ENCODE measurements around the gene EPO. TPM values are rescaled to one million over a fixed set of nuclear protein-coding genes. Genes with fewer than 3 reads are reported as not detected.

Gene EPO
- total RNA-seq, 1 experiment from 2014 or later, result 0.30 TPM

DNA sequence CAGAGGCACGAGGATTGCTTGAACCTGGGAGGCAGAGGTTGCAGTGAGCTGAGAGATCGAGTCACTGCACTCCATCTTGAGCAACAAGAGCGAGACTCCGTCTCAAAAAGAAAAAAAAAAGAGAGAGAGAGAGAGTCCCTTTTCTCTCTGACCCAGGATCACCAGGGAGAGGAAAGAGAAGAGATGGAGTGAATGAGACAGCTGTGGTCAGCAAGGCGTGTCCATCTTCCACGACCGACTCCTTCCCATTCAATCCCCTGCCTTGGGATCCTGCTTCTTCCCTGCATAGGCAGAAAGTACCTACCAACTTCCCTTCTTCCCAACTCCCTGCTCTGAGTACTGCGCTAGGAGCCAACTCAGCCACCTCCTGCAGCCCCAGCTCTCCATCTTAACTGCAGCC lies 7.9 kb downstream of the EPO start:
- DNase-seq (ENCODE audit: low read depth, low spot score), result no peak
- Histone ChIP-seq H3K27ac (ENCODE audit: low read depth, low read length) (no peak overlapping the region), H3K9ac (ENCODE audit: low read length) (no peak overlapping the region), H3K4me3 (replicated peaks in 1 of 2; ENCODE audit: low read depth in 1 of 2, low read length in 2 of 2) (no peak overlapping the region), H3K9me3 (ENCODE audit: control insufficient read depth in 1 of 2, insufficient read depth in 1 of 2, low read depth in 1 of 2, low read length in 2 of 2) (no peaks in the 10 kb centered on the region), H3K27me3 (ENCODE audit: insufficient read depth, low read length) (no peaks in the 10 kb centered on the region), H3K4me1 (ENCODE audit: control insufficient read depth in 1 of 2, insufficient read depth in 2 of 2, low read length in 2 of 2) (peaks cover 9 to 17% of the 10 kb centered on the region in 2 experiments; a peak in 3 of 4 replicates), H3K79me2 (ENCODE audit: insufficient read depth, low read length) (no peaks in the 10 kb centered on the region), H4K20me1 (ENCODE audit: insufficient read depth) (no peaks in the 10 kb centered on the region), H3K9me2 (ENCODE audit: insufficient read depth) (no peaks in the 10 kb centered on the region), H3K36me3 (ENCODE audit: control insufficient read depth in 1 of 2, insufficient read depth in 2 of 2, low read length in 2 of 2) (no peaks in the 10 kb centered on the region), H3K4me2 (ENCODE audit: low read length) (no peak overlapping the region), H2AFZ (ENCODE audit: low read depth, low read length, poor library complexity, severe bottlenecking) (no peak overlapping the region)
- intact Hi-C loops (cut with micrococcal nuclease), result loop anchor here (2.0 kb wide), 1 partner anchor 17 kb away; no protein-coding TSS in a partner anchor
- BruUV-seq (replicated peaks), result no TSS peak
- ChIA-PET RAD21 (ENCODE audit: low non-redundant PET in 1 of 2, low total read pairs in 2 of 2, uncharacterized antibody in 2 of 2, unreplicated experiment in 2 of 2) (no interaction called here), POLR2A (interaction anchor here (1.0 to 1.3 kb wide), 3 partner anchors 15 to 22 kb away, joined by 3 to 4 read pairs (median 4); partner anchors contain the start of gene POP7), CTCF (interaction anchor here (1.8 kb wide), 1 partner anchor 23 kb away, joined by 4 read pairs; the partner anchor contains the start of gene POP7)
- no peak for ATAC-seq
- TF ChIP-seq SP1 (IDR thresholded peaks at IDR 0.05; ENCODE audit: low read depth) (no peak), EZH2 (IDR thresholded peaks at IDR 0.05) (no peak), ZFX (IDR thresholded peaks at IDR 0.05) (no peak), SIN3A (IDR thresholded peaks at IDR 0.05; ENCODE audit: low read depth) (no peak), FOSL1 (IDR thresholded peaks at IDR 0.05; ENCODE audit: low read depth) (no peak), ZNF274 (IDR thresholded peaks at IDR 0.05; ENCODE audit: low read depth, low read length) (no peak), CEBPB (IDR thresholded peaks at IDR 0.05; ENCODE audit: low read depth) (no peak), POLR2A (IDR thresholded peaks at IDR 0.05; ENCODE audit: borderline replicate concordance, extremely low read depth, insufficient read depth, insufficient read length) (no peak), SRF (IDR thresholded peaks at IDR 0.05; ENCODE audit: low read depth) (no peak), EZH2phosphoT487 (IDR thresholded peaks at IDR 0.05; ENCODE audit: borderline replicate concordance) (no peak), RAD21 (IDR thresholded peaks at IDR 0.05; ENCODE audit: low read depth) (no peak), JUND (IDR thresholded peaks at IDR 0.05) (no peak), EGR1 (IDR thresholded peaks at IDR 0.05; ENCODE audit: low read depth) (no peak)
- TF ChIP-seq, protein P1, sequence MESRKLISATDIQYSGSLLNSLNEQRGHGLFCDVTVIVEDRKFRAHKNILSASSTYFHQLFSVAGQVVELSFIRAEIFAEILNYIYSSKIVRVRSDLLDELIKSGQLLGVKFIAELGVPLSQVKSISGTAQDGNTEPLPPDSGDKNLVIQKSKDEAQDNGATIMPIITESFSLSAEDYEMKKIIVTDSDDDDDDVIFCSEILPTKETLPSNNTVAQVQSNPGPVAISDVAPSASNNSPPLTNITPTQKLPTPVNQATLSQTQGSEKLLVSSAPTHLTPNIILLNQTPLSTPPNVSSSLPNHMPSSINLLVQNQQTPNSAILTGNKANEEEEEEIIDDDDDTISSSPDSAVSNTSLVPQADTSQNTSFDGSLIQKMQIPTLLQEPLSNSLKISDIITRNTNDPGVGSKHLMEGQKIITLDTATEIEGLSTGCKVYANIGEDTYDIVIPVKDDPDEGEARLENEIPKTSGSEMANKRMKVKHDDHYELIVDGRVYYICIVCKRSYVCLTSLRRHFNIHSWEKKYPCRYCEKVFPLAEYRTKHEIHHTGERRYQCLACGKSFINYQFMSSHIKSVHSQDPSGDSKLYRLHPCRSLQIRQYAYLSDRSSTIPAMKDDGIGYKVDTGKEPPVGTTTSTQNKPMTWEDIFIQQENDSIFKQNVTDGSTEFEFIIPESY (IDR thresholded peaks at IDR 0.05; ENCODE audit: extremely low read depth, insufficient replicate concordance, low read length), result no peak
- TF ChIP-seq, protein P2, sequence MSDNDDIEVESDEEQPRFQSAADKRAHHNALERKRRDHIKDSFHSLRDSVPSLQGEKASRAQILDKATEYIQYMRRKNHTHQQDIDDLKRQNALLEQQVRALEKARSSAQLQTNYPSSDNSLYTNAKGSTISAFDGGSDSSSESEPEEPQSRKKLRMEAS (IDR thresholded peaks at IDR 0.05), result no peak
- TF ChIP-seq, protein P3, sequence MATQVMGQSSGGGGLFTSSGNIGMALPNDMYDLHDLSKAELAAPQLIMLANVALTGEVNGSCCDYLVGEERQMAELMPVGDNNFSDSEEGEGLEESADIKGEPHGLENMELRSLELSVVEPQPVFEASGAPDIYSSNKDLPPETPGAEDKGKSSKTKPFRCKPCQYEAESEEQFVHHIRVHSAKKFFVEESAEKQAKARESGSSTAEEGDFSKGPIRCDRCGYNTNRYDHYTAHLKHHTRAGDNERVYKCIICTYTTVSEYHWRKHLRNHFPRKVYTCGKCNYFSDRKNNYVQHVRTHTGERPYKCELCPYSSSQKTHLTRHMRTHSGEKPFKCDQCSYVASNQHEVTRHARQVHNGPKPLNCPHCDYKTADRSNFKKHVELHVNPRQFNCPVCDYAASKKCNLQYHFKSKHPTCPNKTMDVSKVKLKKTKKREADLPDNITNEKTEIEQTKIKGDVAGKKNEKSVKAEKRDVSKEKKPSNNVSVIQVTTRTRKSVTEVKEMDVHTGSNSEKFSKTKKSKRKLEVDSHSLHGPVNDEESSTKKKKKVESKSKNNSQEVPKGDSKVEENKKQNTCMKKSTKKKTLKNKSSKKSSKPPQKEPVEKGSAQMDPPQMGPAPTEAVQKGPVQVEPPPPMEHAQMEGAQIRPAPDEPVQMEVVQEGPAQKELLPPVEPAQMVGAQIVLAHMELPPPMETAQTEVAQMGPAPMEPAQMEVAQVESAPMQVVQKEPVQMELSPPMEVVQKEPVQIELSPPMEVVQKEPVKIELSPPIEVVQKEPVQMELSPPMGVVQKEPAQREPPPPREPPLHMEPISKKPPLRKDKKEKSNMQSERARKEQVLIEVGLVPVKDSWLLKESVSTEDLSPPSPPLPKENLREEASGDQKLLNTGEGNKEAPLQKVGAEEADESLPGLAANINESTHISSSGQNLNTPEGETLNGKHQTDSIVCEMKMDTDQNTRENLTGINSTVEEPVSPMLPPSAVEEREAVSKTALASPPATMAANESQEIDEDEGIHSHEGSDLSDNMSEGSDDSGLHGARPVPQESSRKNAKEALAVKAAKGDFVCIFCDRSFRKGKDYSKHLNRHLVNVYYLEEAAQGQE (IDR thresholded peaks at IDR 0.05; ENCODE audit: low read depth), result no peak
